Stimulated activated CD8-positive, alpha-beta memory T cell treated with anti-CD3 and anti-CD28 coated beads, Interleukin-15, amount 100 ng/mL, for 24 hours (primary cell): ENCODE measurements around the gene KXD1.
"Not testable (repeated sequence)": the region's sequence is repeated elsewhere in the genome, so short reads cannot be mapped to it uniquely, and the experiment has no call there.

ENCODE experiments used
- DNase-seq: peaks from one replicate; pipeline ENCODE4 v3.0.0-alpha.2; 2020; ENCODE audit warnings: low read depth

KXD1 gene

GRCh38 chr19:18557411-18558201 lies at the start of gene KXD1:
Gene KXD1, plus strand, starts transcription at chr19:18557870. Its CDS starts 4,187 bp downstream, at chr19:18562057.
- peak; percentile 85 for DNase-seq

- no peak for DNase-seq
Measured at GRCh38 chr19:18508585-18508984, 49.1 kb upstream of the KXD1 start.

GRCh38 chr19:18510216-18510615 lies 47.5 kb upstream of the KXD1 start:
- no peak for DNase-seq

GRCh38 chr19:18513868-18514267 lies 43.8 kb upstream of the KXD1 start:
- DNase-seq, result no peak

- no peak for DNase-seq
Measured at GRCh38 chr19:18514800-18515682, 42.6 kb upstream of the KXD1 start.

- no peak for DNase-seq
Measured at GRCh38 chr19:18515959-18516358, 41.7 kb upstream of the KXD1 start.

GRCh38 chr19:18517606-18518005 lies 40.1 kb upstream of the KXD1 start:
- no peak for DNase-seq

GRCh38 chr19:18518639-18519038 lies 39.0 kb upstream of the KXD1 start:
- no peak for DNase-seq

GRCh38 chr19:18519962-18520847 lies 37.5 kb upstream of the KXD1 start:
- DNase-seq, result no peak

GRCh38 chr19:18520848-18521691 lies 36.6 kb upstream of the KXD1 start:
- DNase-seq, result no peak

GRCh38 chr19:18521692-18522123 lies 36.0 kb upstream of the KXD1 start, which contains the start of gene ELL:
Gene ELL, minus strand, starts transcription at chr19:18522070. Its CDS starts 15 bp downstream, at chr19:18522055.
- DNase-seq, result no peak

GRCh38 chr19:18522124-18522861 lies 35.4 kb upstream of the KXD1 start:
- peak; percentile 100 for DNase-seq

- DNase-seq, result not testable (repeated sequence)
Measured at GRCh38 chr19:18522862-18523440, 34.7 kb upstream of the KXD1 start.

GRCh38 chr19:18523841-18524240 lies 33.8 kb upstream of the KXD1 start:
- no peak for DNase-seq

- no peak for DNase-seq
Measured at GRCh38 chr19:18526316-18526715, 31.4 kb upstream of the KXD1 start.

GRCh38 chr19:18529782-18530181 lies 27.9 kb upstream of the KXD1 start:
- no peak for DNase-seq

GRCh38 chr19:18531485-18531884 lies 26.2 kb upstream of the KXD1 start:
- no peak for DNase-seq

GRCh38 chr19:18532168-18532890 lies 25.3 kb upstream of the KXD1 start:
- DNase-seq, result no peak

- no peak for DNase-seq
Measured at GRCh38 chr19:18533058-18533457, 24.6 kb upstream of the KXD1 start.
